WTC11 (cell line): Measurements from ENCODE around the gene USP7. TPM values are rescaled to one million over a fixed set of nuclear protein-coding genes. Genes with fewer than 3 reads are reported as not detected.

ENCODE experiments used
- ATAC-seq: fragments of 200-7000 bp; cut with Tn5 transposase; 2 replicates; pipeline ENCODE4 v1.10.0; 2021; ENCODE audit warnings: mild to moderate bottlenecking, moderate library complexity
- CTCF ChIA-PET: fragments of 300-600 bp; sonication (Branson Sonifier 250); formaldehyde crosslinking; loops from one replicate; lab custom pipeline; 2021; ENCODE audit warnings: antibody characterized with exemption; lab: Charles Lee
- POLR2A ChIA-PET: fragments of 350-600 bp; sonication (Branson Sonifier 250); formaldehyde crosslinking; loops from one replicate; lab custom pipeline; 2021; ENCODE audit warnings: antibody characterized with exemption; lab: Charles Lee
- DNase-seq: peaks from one replicate; pipeline ENCODE4 v3.0.0; 2021; ENCODE audit warnings: low spot score
- H3K27ac Mint-ChIP-seq: 2 replicates; pipeline ENCODE4 v1.8.0; 2021; ENCODE audit warnings: mixed read lengths
- H3K27me3 Mint-ChIP-seq: 2 replicates; pipeline ENCODE4 v1.8.0; 2021; ENCODE audit warnings: low read depth, mild to moderate bottlenecking, moderate library complexity, mixed read lengths
- H3K36me3 Mint-ChIP-seq: 2 replicates; pipeline ENCODE4 v1.8.0; 2021; ENCODE audit warnings: mixed read lengths
- H3K4me1 Mint-ChIP-seq: 2 replicates; pipeline ENCODE4 v1.8.0; 2022; ENCODE audit warnings: mixed read lengths
- H3K4me3 Mint-ChIP-seq: 2 replicates; pipeline ENCODE4 v1.8.0; 2021; ENCODE audit warnings: mild to moderate bottlenecking, moderate library complexity, mixed read lengths
- H3K9me3 Mint-ChIP-seq: 2 replicates; pipeline ENCODE4 v1.8.0; 2021; ENCODE audit warnings: mixed read lengths
- CBFB ChIP-seq: sonication (generic); formaldehyde crosslinking; IDR thresholded peaks from 2 replicates; pipeline ENCODE4 v1.8.1; 2022; ENCODE audit warnings: mild to moderate bottlenecking, low read depth, missing genetic modification reagents
- E2F4 ChIP-seq: sonication (generic); formaldehyde crosslinking; IDR thresholded peaks from 2 replicates; pipeline ENCODE4 v1.8.1; 2022; ENCODE audit warnings: low read depth, mild to moderate bottlenecking, moderate library complexity, missing genetic modification reagents, borderline replicate concordance
- E2F5 ChIP-seq: sonication (generic); formaldehyde crosslinking; IDR thresholded peaks from 2 replicates; pipeline ENCODE4 v1.8.1; 2022; ENCODE audit warnings: mild to moderate bottlenecking, moderate library complexity, missing genetic modification reagents
- FOXJ3 ChIP-seq: sonication (generic); formaldehyde crosslinking; IDR thresholded peaks from 2 replicates; pipeline ENCODE4 v1.9.0; 2021; ENCODE audit warnings: missing genetic modification reagents, mild to moderate bottlenecking, borderline replicate concordance
- GRHL2 ChIP-seq: fragments of 250-450 bp; sonication (Bioruptor Pico); IDR thresholded peaks from 2 replicates; pipeline ENCODE4 v1.8.0; 2022; ENCODE audit warnings: mild to moderate bottlenecking, moderate library complexity; ENCODE audit not compliant: insufficient replicate concordance, severe bottlenecking
- HMGXB4 ChIP-seq: sonication (generic); formaldehyde crosslinking; IDR thresholded peaks from 2 replicates; pipeline ENCODE4 v1.8.1; 2023; ENCODE audit warnings: mild to moderate bottlenecking, moderate library complexity, missing genetic modification reagents
- IRF2 ChIP-seq: sonication (generic); formaldehyde crosslinking; IDR thresholded peaks from 2 replicates; pipeline ENCODE4 v1.8.0; 2022; ENCODE audit warnings: low read depth, missing genetic modification reagents, borderline replicate concordance
- JUN ChIP-seq: sonication (generic); formaldehyde crosslinking; IDR thresholded peaks from 2 replicates; pipeline ENCODE4 v1.8.0; 2023; ENCODE audit warnings: mild to moderate bottlenecking, missing genetic modification reagents
- MAX ChIP-seq: sonication (generic); formaldehyde crosslinking; IDR thresholded peaks from 2 replicates; pipeline ENCODE4 v1.8.0; 2022; ENCODE audit warnings: mild to moderate bottlenecking, missing genetic modification reagents
- MLX ChIP-seq: sonication (generic); formaldehyde crosslinking; IDR thresholded peaks from 2 replicates; pipeline ENCODE4 v1.8.1; 2023; ENCODE audit warnings: mild to moderate bottlenecking, missing genetic modification reagents, moderate library complexity
- NFYB ChIP-seq: sonication (generic); formaldehyde crosslinking; conservative IDR thresholded peaks from 2 replicates; pipeline ENCODE4 v1.8.0; 2022; ENCODE audit warnings: low read depth, missing genetic modification reagents
- PRDM15 ChIP-seq: sonication (generic); formaldehyde crosslinking; IDR thresholded peaks from 2 replicates; pipeline ENCODE4 v1.8.0; 2022; ENCODE audit warnings: missing genetic modification reagents
- PREB ChIP-seq: sonication (generic); formaldehyde crosslinking; IDR thresholded peaks from 2 replicates; pipeline ENCODE4 v1.8.1; 2022; ENCODE audit warnings: mild to moderate bottlenecking, missing genetic modification reagents, moderate library complexity, borderline replicate concordance
- SMAD4 ChIP-seq: sonication (generic); formaldehyde crosslinking; IDR thresholded peaks from 2 replicates; pipeline ENCODE4 v1.8.0; 2022; ENCODE audit warnings: mild to moderate bottlenecking, missing genetic modification reagents
- SP1 ChIP-seq: sonication (generic); formaldehyde crosslinking; conservative IDR thresholded peaks from 2 replicates; pipeline ENCODE4 v1.8.1; 2022; ENCODE audit warnings: missing genetic modification reagents
- ZBTB21 ChIP-seq: sonication (generic); formaldehyde crosslinking; IDR thresholded peaks from 2 replicates; pipeline ENCODE4 v1.8.1; 2023; ENCODE audit warnings: mild to moderate bottlenecking, missing genetic modification reagents, borderline replicate concordance
- ZNF121 ChIP-seq: sonication (generic); formaldehyde crosslinking; IDR thresholded peaks from 2 replicates; pipeline ENCODE4 v1.8.0; 2023; ENCODE audit warnings: missing genetic modification reagents
- ZNF219 ChIP-seq: sonication (generic); formaldehyde crosslinking; IDR thresholded peaks from 2 replicates; pipeline ENCODE4 v1.8.0; 2023; ENCODE audit warnings: missing genetic modification reagents, mild to moderate bottlenecking, borderline replicate concordance
- ZNF232 ChIP-seq: sonication (generic); formaldehyde crosslinking; IDR thresholded peaks from 2 replicates; pipeline ENCODE4 v1.8.0; 2022; ENCODE audit warnings: mild to moderate bottlenecking, missing genetic modification reagents
- ZNF512 ChIP-seq: sonication (generic); formaldehyde crosslinking; IDR thresholded peaks from 2 replicates; pipeline ENCODE4 v1.8.1; 2022; ENCODE audit warnings: missing genetic modification reagents, borderline replicate concordance
- total RNA-seq: library from RNA; stranded (reverse); gene quantifications from 3 replicates; pipeline ENCODE4 v1.2.3, GENCODE V29; 2021

The USP7 gene
- total RNA-seq, 1 experiment from 2014 or later: 211 TPM

GRCh38 chr16:8885674-8886592, 77.8 kb downstream of the USP7 start:
- ChIA-PET CTCF (interaction anchor here (0.5 to 5.2 kb wide), 20 partner anchors 8 to 836 kb away, joined by 3 to 36 read pairs (median 4); partner anchors contain the start of gene CARHSP1), POLR2A (interaction anchor here (0.5 to 1.3 kb wide), 5 partner anchors 10 to 1553 kb away, joined by 3 to 5 read pairs (median 3); partner anchors contain the start of gene CARHSP1)
- peak; percentile 15; the same call in 1 of the 2 replicates for TF ChIP-seq ZNF121 (CRISPR knock-in tag)
- 0 out of 2 replicates have a peak, but pooled peaks have one; percentile 21 for TF ChIP-seq SP1
- TF ChIP-seq E2F5: no peak
- Mint-ChIP-seq H3K4me1 (peaks cover 15% of the 10 kb centered on the region), H3K36me3 (peaks cover 9% of the 10 kb centered on the region), H3K27ac (peak overlapping the region; percentile 36), H3K9me3 (no peaks in the 10 kb centered on the region), H3K27me3 (no peaks in the 10 kb centered on the region; the same call in 1 of the 2 replicates), H3K4me3 (no peak overlapping the region)
- DNase-seq (no peak), ATAC-seq (peak; percentile 61)

GRCh38 chr16:8882725-8883377, 80.9 kb downstream of the USP7 start:
- ATAC-seq (no peak), DNase-seq (no peak)
- H3K36me3 Mint-ChIP-seq: peaks cover 4% of the 10 kb centered on the region; the same call in 1 of the 2 replicates
- CTCF ChIA-PET: interaction anchor here (1.0 to 4.1 kb wide), 5 partner anchors 14 to 222 kb away, joined by 3 to 15 read pairs (median 12); partner anchors contain the start of gene CARHSP1
- no peaks in the 10 kb centered on the region; the same call in 1 of the 2 replicates for H3K27me3 Mint-ChIP-seq
- H3K27ac Mint-ChIP-seq: no peak overlapping the region
- no peaks in the 10 kb centered on the region for H3K9me3 Mint-ChIP-seq
- H3K4me1 Mint-ChIP-seq: peaks cover 27% of the 10 kb centered on the region
- no peak overlapping the region for H3K4me3 Mint-ChIP-seq
- POLR2A ChIA-PET: no interaction called here
- TF ChIP-seq FOXJ3 (CRISPR knock-in tag): no peak
- no peak for TF ChIP-seq SMAD4
- TF ChIP-seq HMGXB4 (CRISPR knock-in tag): no peak
- no peak for TF ChIP-seq E2F4 (CRISPR knock-in tag)
- TF ChIP-seq PREB (CRISPR knock-in tag): no peak
- TF ChIP-seq CBFB (CRISPR knock-in tag): no peak
- TF ChIP-seq GRHL2 (CRISPR knock-in tag): no peak
- no peak for TF ChIP-seq ZNF232
- TF ChIP-seq MLX (CRISPR knock-in tag): no peak
- TF ChIP-seq ZNF219 (CRISPR knock-in tag): no peak
- no peak for TF ChIP-seq IRF2
- TF ChIP-seq NFYB: no peak
- no peak for TF ChIP-seq SP1
- no peak for TF ChIP-seq ZBTB21 (CRISPR knock-in tag)
- no peak for TF ChIP-seq PRDM15 (CRISPR knock-in tag)
- no peak for TF ChIP-seq ZNF512 (CRISPR knock-in tag)
- TF ChIP-seq JUN (CRISPR knock-in tag): no peak
- no peak for TF ChIP-seq MAX
